Osteoblast (primary cell): ENCODE data around the gene WAS. TPM values are rescaled to one million over a fixed set of nuclear protein-coding genes. Genes with fewer than 3 reads are reported as not detected.

ENCODE experiments used
- DNase-seq: peaks from one replicate; pipeline ENCODE4 v3.0.0; 2011; ENCODE audit warnings: low spot score, mixed read lengths; ENCODE audit not compliant: insufficient read length; ENCODE audit errors: missing footprints
- H2AFZ ChIP-seq: 2 replicates; pipeline ENCODE4 v1.6.0; 2011; ENCODE audit warnings: mild to moderate bottlenecking, low read length
- H3K27ac ChIP-seq: 2 replicates; pipeline ENCODE4 v1.5.1; 2011; ENCODE audit warnings: mild to moderate bottlenecking, low read depth, low read length, moderate library complexity
- H3K27me3 ChIP-seq: 2 replicates; pipeline ENCODE4 v1.6.0; 2012; ENCODE audit warnings: mild to moderate bottlenecking, control low read depth, inconsistent platforms, low read length, moderate library complexity; ENCODE audit not compliant: insufficient read depth
- H3K36me3 ChIP-seq: 2 replicates; pipeline ENCODE4 v1.5.1; 2011; ENCODE audit warnings: mild to moderate bottlenecking, low read length, control low read depth, moderate library complexity; ENCODE audit not compliant: insufficient read depth
- H3K4me1 ChIP-seq: 2 replicates; pipeline ENCODE4 v1.5.1; 2011; ENCODE audit warnings: mild to moderate bottlenecking, low read length, control low read depth, moderate library complexity; ENCODE audit not compliant: insufficient read depth
- H3K4me2 ChIP-seq: 2 replicates; pipeline ENCODE4 v1.6.0; 2011; ENCODE audit warnings: mild to moderate bottlenecking, low read length; ENCODE audit not compliant: insufficient read depth
- H3K4me3 ChIP-seq: fragments of 200-600 bp; sonication (generic); 3 replicates; pipeline ENCODE4 v1.5.1; 2012; ENCODE audit warnings: mild to moderate bottlenecking, low read length, inconsistent platforms; ENCODE audit not compliant: insufficient read depth
- H3K79me2 ChIP-seq: 2 replicates; pipeline ENCODE4 v1.6.0; 2012; ENCODE audit warnings: mild to moderate bottlenecking, low read length, control low read depth, inconsistent platforms; ENCODE audit not compliant: insufficient read depth
- H3K9me3 ChIP-seq: 2 replicates; pipeline ENCODE4 v1.5.1; 2011; ENCODE audit warnings: low read depth, low read length, control low read depth
- H4K20me1 ChIP-seq: 2 replicates; pipeline ENCODE4 v1.6.0; 2012; ENCODE audit warnings: mild to moderate bottlenecking, low read length, control low read depth; ENCODE audit not compliant: insufficient read depth
- total RNA-seq: library from RNA; depleted of rRNA; stranded (reverse); fragments of >200 nt; gene quantifications from 2 replicates; pipeline ENCODE4 v1.2.3, GENCODE V29; 2012
- TF ChIP-seq, protein P1 (sequence below): IDR thresholded peaks from 2 replicates; pipeline ENCODE4 v1.5.1; 2011; ENCODE audit warnings: mild to moderate bottlenecking, low read depth, low read length, moderate library complexity; ENCODE audit errors: extremely low read depth

The WAS gene
- total RNA-seq, 1 donor, result 0.36 TPM

- no peaks in the 10 kb centered on the region for H3K9me3 ChIP-seq
- no peaks in the 10 kb centered on the region for H3K27me3 ChIP-seq
- peaks cover 6% of the 10 kb centered on the region for H3K79me2 ChIP-seq
- peak overlapping the region; percentile 68 for H2AFZ ChIP-seq
- TF ChIP-seq, protein P1, sequence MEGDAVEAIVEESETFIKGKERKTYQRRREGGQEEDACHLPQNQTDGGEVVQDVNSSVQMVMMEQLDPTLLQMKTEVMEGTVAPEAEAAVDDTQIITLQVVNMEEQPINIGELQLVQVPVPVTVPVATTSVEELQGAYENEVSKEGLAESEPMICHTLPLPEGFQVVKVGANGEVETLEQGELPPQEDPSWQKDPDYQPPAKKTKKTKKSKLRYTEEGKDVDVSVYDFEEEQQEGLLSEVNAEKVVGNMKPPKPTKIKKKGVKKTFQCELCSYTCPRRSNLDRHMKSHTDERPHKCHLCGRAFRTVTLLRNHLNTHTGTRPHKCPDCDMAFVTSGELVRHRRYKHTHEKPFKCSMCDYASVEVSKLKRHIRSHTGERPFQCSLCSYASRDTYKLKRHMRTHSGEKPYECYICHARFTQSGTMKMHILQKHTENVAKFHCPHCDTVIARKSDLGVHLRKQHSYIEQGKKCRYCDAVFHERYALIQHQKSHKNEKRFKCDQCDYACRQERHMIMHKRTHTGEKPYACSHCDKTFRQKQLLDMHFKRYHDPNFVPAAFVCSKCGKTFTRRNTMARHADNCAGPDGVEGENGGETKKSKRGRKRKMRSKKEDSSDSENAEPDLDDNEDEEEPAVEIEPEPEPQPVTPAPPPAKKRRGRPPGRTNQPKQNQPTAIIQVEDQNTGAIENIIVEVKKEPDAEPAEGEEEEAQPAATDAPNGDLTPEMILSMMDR, result no peak
- H3K27ac ChIP-seq, result peak overlapping the region; percentile 61
- peaks cover 12% of the 10 kb centered on the region for H3K4me1 ChIP-seq
- peak overlapping the region; percentile 80 for H3K4me2 ChIP-seq
- H4K20me1 ChIP-seq, result no peaks in the 10 kb centered on the region
- H3K36me3 ChIP-seq, result no peaks in the 10 kb centered on the region
- no peak for DNase-seq
- H3K4me3 ChIP-seq, result peak overlapping the region; percentile 75
Measured at GRCh38 chrX:48696909-48697727, 13.5 kb downstream of the WAS start.

DNA sequence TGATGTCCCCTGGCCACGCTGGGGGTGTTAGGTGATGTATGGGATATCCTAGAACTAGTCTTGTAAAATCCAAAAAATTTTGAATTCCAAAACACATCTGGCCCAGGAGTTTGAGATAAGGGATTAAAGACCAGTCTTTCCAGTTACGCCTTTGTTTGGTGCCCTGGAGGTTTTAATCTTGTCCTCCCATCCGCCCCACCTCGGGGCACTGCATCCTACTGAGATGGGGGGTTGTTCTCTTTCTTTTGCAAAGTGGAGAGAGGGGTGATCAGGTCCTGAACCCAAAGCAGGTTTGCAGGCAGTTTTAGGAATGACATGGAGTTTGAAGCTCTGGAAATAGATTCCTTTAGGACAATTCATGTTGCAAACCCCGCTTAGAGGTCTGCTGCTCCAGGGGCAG is 14.7 kb downstream of the WAS start:
- Histone ChIP-seq H3K27ac (no peak overlapping the region), H3K4me2 (no peak overlapping the region), H3K9me3 (no peaks in the 10 kb centered on the region), H4K20me1 (no peaks in the 10 kb centered on the region), H3K36me3 (no peaks in the 10 kb centered on the region), H2AFZ (no peak overlapping the region), H3K4me3 (no peak overlapping the region), H3K79me2 (peaks cover 6% of the 10 kb centered on the region), H3K4me1 (peaks cover 12% of the 10 kb centered on the region), H3K27me3 (no peaks in the 10 kb centered on the region)
- TF ChIP-seq, protein P1, result no peak
- no peak for DNase-seq

- peaks cover 12% of the 10 kb centered on the region for H3K4me1 ChIP-seq
Measured at GRCh38 chrX:48700246-48700645, 16.6 kb downstream of the WAS start.

More at GRCh38 chrX:48700246-48700645, 16.6 kb downstream of the WAS start:
- Histone ChIP-seq H3K27ac (no peak overlapping the region), H3K4me2 (no peak overlapping the region), H3K36me3 (no peaks in the 10 kb centered on the region), H3K79me2 (peaks cover 6% of the 10 kb centered on the region), H3K4me3 (no peak overlapping the region), H4K20me1 (no peaks in the 10 kb centered on the region), H3K9me3 (no peaks in the 10 kb centered on the region), H2AFZ (no peak overlapping the region), H3K27me3 (no peaks in the 10 kb centered on the region)
- DNase-seq, result no peak
- TF ChIP-seq, protein P1, result no peak
